CD14-positive monocyte (primary cell): ENCODE measurements around the gene ITPK1. TPM values are rescaled to one million over a fixed set of nuclear protein-coding genes. Genes with fewer than 3 reads are reported as not detected.
A peak's percentile ranks its signal among the peaks of the same experiment; 100 is the strongest.

ENCODE experiments used
- DNase-seq, 3 donors: peaks; one replicate each; pipeline ENCODE4 v3.0.0-alpha.2; 2011 to 2022
- H2AFZ ChIP-seq: 2 replicates; pipeline ENCODE4 v1.6.0; 2012; ENCODE audit warnings: mild to moderate bottlenecking, low read depth, low read length, inconsistent platforms; ENCODE audit not compliant: insufficient read depth, poor library complexity, severe bottlenecking
- H3K27ac ChIP-seq, 2 donors: 1 replicate in 1 of 2; 2 replicates in 1 of 2; pipeline ENCODE4 v1.5.1; 2012 to 2013; ENCODE audit warnings: low read length in 2 of 2, control low read depth in 1 of 2, inconsistent platforms in 1 of 2, low read depth in 1 of 2, mild to moderate bottlenecking in 1 of 2
- H3K27me3 ChIP-seq, 2 donors: one replicate each; pipeline versions ENCODE4 v1.6.0 to v1.6.1; 2011 to 2013; ENCODE audit warnings: low read length in 2 of 2; ENCODE audit not compliant: control insufficient read depth in 2 of 2, insufficient read depth in 2 of 2
- H3K36me3 ChIP-seq, 2 donors: replicated peaks in 1 of 2; 1 replicate in 1 of 2; 2 replicates in 1 of 2; pipeline versions ENCODE4 v1.5.1 to v1.6.1; 2012 to 2013; ENCODE audit warnings: low read length in 2 of 2, control low read depth in 1 of 2, inconsistent platforms in 1 of 2, mild to moderate bottlenecking in 1 of 2; ENCODE audit not compliant: insufficient read depth in 2 of 2, control insufficient read depth in 1 of 2
- H3K4me1 ChIP-seq, 2 donors: 1 replicate in 1 of 2; 2 replicates in 1 of 2; pipeline versions ENCODE4 v1.5.1 to v1.6.1; 2012 to 2013; ENCODE audit warnings: low read length in 2 of 2, control low read depth in 1 of 2, inconsistent platforms in 1 of 2, mild to moderate bottlenecking in 1 of 2, moderate library complexity in 1 of 2; ENCODE audit not compliant: insufficient read depth in 2 of 2, control insufficient read depth in 1 of 2
- H3K4me2 ChIP-seq: replicated peaks from 2 replicates; pipeline ENCODE3; 2012; ENCODE audit warnings: low read length, moderate library complexity, mild to moderate bottlenecking; ENCODE audit not compliant: poor library complexity, severe bottlenecking; ENCODE audit errors: extremely low read depth
- H3K4me3 ChIP-seq, 3 experiments: fragments of 200-600 bp in 1 of 3; sonication (generic) in 1 of 3; replicated peaks in 1 of 3; 1 replicate in 2 of 3; 2 replicates in 1 of 3; pipeline ENCODE4 v1.5.1; 2011 to 2013; ENCODE audit warnings: low read length in 3 of 3, mild to moderate bottlenecking in 3 of 3, control low read depth in 2 of 3, low read depth in 2 of 3, inconsistent platforms in 1 of 3, moderate library complexity in 1 of 3
- H3K79me2 ChIP-seq: 2 replicates; pipeline ENCODE4 v1.6.0; 2012; ENCODE audit warnings: mild to moderate bottlenecking, control low read depth, inconsistent platforms, low read length, moderate library complexity; ENCODE audit not compliant: insufficient read depth
- H3K9ac ChIP-seq: 2 replicates; pipeline ENCODE4 v1.6.0; 2017; ENCODE audit warnings: low read length, mild to moderate bottlenecking; ENCODE audit not compliant: insufficient read depth, poor library complexity, severe bottlenecking
- H3K9me3 ChIP-seq, 2 donors: replicated peaks in 1 of 2; 1 replicate in 1 of 2; 2 replicates in 1 of 2; pipeline versions ENCODE4 v1.5.1 to v1.6.1; 2012 to 2013; ENCODE audit warnings: low read length in 2 of 2, control low read depth in 1 of 2; ENCODE audit not compliant: control insufficient read depth in 1 of 2, insufficient read depth in 1 of 2
- H4K20me1 ChIP-seq: 2 replicates; pipeline ENCODE4 v1.6.0; 2012; ENCODE audit warnings: mild to moderate bottlenecking, low read length, control low read depth, moderate library complexity; ENCODE audit not compliant: insufficient read depth
- H3K27ac Mint-ChIP-seq, 7 donors: one replicate each; pipeline ENCODE4 v1.8.0; 2020; ENCODE audit warnings: mild to moderate bottlenecking in 7 of 7, mixed read lengths in 7 of 7, moderate library complexity in 6 of 7, inconsistent platforms in 2 of 7
- H3K27me3 Mint-ChIP-seq, 3 donors: one replicate each; pipeline ENCODE4 v1.8.0; 2021 to 2022; ENCODE audit warnings: low read depth in 3 of 3, mild to moderate bottlenecking in 3 of 3, mixed read lengths in 3 of 3, moderate library complexity in 3 of 3, inconsistent platforms in 1 of 3
- H3K36me3 Mint-ChIP-seq, 2 donors: one replicate each; pipeline ENCODE4 v1.8.0; 2020; ENCODE audit warnings: mixed read lengths in 2 of 2, inconsistent platforms in 1 of 2, mild to moderate bottlenecking in 1 of 2
- H3K4me1 Mint-ChIP-seq: one replicate; pipeline ENCODE4 v1.8.0; 2020; ENCODE audit warnings: mild to moderate bottlenecking, mixed read lengths
- H3K4me3 Mint-ChIP-seq, 2 donors: one replicate each; pipeline ENCODE4 v1.8.0; 2020; ENCODE audit warnings: mild to moderate bottlenecking in 2 of 2, mixed read lengths in 2 of 2, moderate library complexity in 1 of 2
- H3K9me3 Mint-ChIP-seq, 7 donors: one replicate each; pipeline ENCODE4 v1.8.0; 2020 to 2022; ENCODE audit warnings: mixed read lengths in 7 of 7, mild to moderate bottlenecking in 6 of 7, moderate library complexity in 6 of 7, inconsistent platforms in 2 of 7
- WGBS: methylation state at CpG from one replicate; pipeline ENCODE4 v1.1.5; 2013; ENCODE audit warnings: missing lambda C conversion rate; ENCODE audit not compliant: insufficient coverage; 5-methylcytosine and 5-hydroxymethylcytosine counted together
- intact Hi-C, 2 donors: fragments of 100-400 bp; cut with micrococcal nuclease; formaldehyde crosslinking; loops; one replicate each; pipeline versions ENCODE4 v1.15.0 to v1.15.1; 2023
- polyA plus RNA-seq, 3 donors: library from polyadenylated mRNA; depleted of rRNA in 1 of 3; unstranded in 2 of 3; stranded (reverse) in 1 of 3; fragments of 300-500 nt in 2 of 3; fragments of >200 nt in 1 of 3; fragmentation: Illumina TruSeq in 2 of 3; gene quantifications; 1 replicate in 2 of 3; 2 replicates in 1 of 3; pipeline ENCODE4 v1.2.3, GENCODE V29; 2012 to 2021
- TF ChIP-seq, protein P1 (sequence below): fragments of 200-600 bp; IDR thresholded peaks from one replicate; pipeline ENCODE4 v1.8.0; 2022; ENCODE audit warnings: antibody characterized with exemption, mild to moderate bottlenecking

Gene ITPK1
- polyA plus RNA-seq, 3 donors, result 57.1 to 144 (median 63.0) TPM

- H3K9me3 Mint-ChIP-seq, result peaks cover 0 to 3% (median 0%) of the 10 kb centered on the region in 7 donors
- no peak overlapping the region for H3K4me3 Mint-ChIP-seq
- no peak for DNase-seq
- WGBS, result 100% methylated on average over 6 of the region's 8 CpGs
- no peaks in the 10 kb centered on the region for H3K9me3 ChIP-seq
- H3K27me3 Mint-ChIP-seq, result peaks cover 0 to 3% (median 0%) of the 10 kb centered on the region in 3 donors
- peaks cover 54 to 88% of the 10 kb centered on the region in 2 donors for H3K36me3 Mint-ChIP-seq
- no peak overlapping the region for H2AFZ ChIP-seq
- intact Hi-C loops, result no loop called here
- TF ChIP-seq, protein P1, sequence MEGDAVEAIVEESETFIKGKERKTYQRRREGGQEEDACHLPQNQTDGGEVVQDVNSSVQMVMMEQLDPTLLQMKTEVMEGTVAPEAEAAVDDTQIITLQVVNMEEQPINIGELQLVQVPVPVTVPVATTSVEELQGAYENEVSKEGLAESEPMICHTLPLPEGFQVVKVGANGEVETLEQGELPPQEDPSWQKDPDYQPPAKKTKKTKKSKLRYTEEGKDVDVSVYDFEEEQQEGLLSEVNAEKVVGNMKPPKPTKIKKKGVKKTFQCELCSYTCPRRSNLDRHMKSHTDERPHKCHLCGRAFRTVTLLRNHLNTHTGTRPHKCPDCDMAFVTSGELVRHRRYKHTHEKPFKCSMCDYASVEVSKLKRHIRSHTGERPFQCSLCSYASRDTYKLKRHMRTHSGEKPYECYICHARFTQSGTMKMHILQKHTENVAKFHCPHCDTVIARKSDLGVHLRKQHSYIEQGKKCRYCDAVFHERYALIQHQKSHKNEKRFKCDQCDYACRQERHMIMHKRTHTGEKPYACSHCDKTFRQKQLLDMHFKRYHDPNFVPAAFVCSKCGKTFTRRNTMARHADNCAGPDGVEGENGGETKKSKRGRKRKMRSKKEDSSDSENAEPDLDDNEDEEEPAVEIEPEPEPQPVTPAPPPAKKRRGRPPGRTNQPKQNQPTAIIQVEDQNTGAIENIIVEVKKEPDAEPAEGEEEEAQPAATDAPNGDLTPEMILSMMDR, result no peak
- H3K27me3 ChIP-seq, result no peaks in the 10 kb centered on the region
- no peak overlapping the region for H3K4me2 ChIP-seq
- H3K4me1 Mint-ChIP-seq, result peaks cover 3% of the 10 kb centered on the region
- H3K27ac ChIP-seq, result peak overlapping the region in 1 of 2 donors; percentile 27
- H3K4me1 ChIP-seq, result no peaks in the 10 kb centered on the region
- H3K36me3 ChIP-seq, result peaks cover 57 to 100% of the 10 kb centered on the region in 2 donors
- no peak overlapping the region for H3K4me3 ChIP-seq
- peaks cover 100% of the 10 kb centered on the region for H4K20me1 ChIP-seq
- peak overlapping the region in 6 of 7 donors; percentile 2 to 74 (median 44) for H3K27ac Mint-ChIP-seq
- peaks cover 58% of the 10 kb centered on the region for H3K79me2 ChIP-seq
- H3K9ac ChIP-seq, result no peak overlapping the region
Measured at GRCh38 chr14:92991536-92991935, 124.2 kb downstream of the ITPK1 start.

DNA sequence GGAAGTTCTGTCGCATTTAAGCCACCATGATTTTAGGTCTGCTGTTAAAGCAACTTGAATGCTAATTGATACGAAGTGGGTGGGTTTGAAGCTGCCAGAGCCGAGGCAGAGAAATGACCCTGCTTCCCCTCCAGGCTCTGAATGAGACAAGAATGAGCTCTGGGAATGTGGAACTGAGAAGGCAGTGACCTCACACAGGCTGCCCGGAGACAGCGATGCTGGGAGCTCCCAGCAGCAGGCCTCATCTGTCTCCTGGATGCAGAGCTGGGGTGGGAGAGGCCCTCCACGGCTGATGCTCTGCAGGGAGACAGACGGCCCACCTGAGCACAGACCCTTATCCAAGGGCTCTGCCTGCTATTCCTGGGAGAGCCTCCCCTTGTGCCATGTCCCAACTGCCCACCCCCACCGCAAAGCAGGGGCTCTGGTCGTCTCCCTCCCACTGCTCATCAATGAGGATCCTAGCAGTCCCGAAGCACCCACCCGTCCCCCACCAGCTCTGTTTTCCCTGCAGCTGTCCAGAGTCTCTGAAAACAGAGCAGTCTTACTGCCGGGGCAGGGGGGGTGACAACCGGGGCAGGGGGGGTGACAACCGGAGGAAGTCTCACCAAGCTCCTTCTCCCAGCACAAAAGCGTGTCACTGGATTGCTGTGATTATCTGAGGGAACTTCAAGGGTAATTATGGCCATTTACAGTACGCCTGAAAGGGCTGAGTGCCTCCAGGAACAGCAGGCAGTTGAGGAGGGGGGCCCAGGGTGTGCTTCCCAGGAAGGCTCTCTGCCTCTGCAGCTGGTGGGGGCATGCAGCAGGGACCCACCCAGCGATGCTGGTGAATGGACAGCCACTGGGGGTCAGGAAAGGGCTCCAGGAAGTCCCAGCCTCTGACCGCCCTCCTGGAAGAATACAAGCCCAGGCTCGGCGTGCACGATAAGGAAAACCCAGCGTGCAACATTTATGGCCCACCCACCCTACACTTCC is 125.0 kb downstream of the ITPK1 start:
- Histone ChIP-seq H3K27me3 (no peaks in the 10 kb centered on the region), H3K79me2 (peaks cover 60% of the 10 kb centered on the region), H3K9ac (no peak overlapping the region), H4K20me1 (peaks cover 100% of the 10 kb centered on the region), H3K36me3 (peaks cover 56 to 100% of the 10 kb centered on the region in 2 donors), H3K4me3 (no peak overlapping the region), H3K9me3 (no peaks in the 10 kb centered on the region), H3K27ac (peak overlapping the region in 1 of 2 donors; percentile 50), H3K4me2 (no peak overlapping the region), H2AFZ (no peak overlapping the region), H3K4me1 (no peaks in the 10 kb centered on the region)
- DNase-seq, result no peak
- H3K36me3 Mint-ChIP-seq, result peaks cover 57 to 90% of the 10 kb centered on the region in 2 donors
- intact Hi-C loops, result no loop called here
- 93% methylated on average over 17 of the region's 22 CpGs for WGBS
- TF ChIP-seq, protein P1, result no peak
- H3K4me3 Mint-ChIP-seq, result no peak overlapping the region
- peak overlapping the region in 5 of 7 donors; percentile 18 to 77 (median 45) for H3K27ac Mint-ChIP-seq
- peaks cover 3% of the 10 kb centered on the region for H3K4me1 Mint-ChIP-seq
- H3K27me3 Mint-ChIP-seq, result peaks cover 0 to 3% (median 0%) of the 10 kb centered on the region in 3 donors
- H3K9me3 Mint-ChIP-seq, result peaks cover 0 to 3% (median 0%) of the 10 kb centered on the region in 7 donors
